ENCODE results near the gene CDA. TPM values are rescaled to one million over a fixed set of nuclear protein-coding genes. Genes with fewer than 3 reads are reported as not detected.

The CDA gene
- total and polyA plus RNA-seq, 9 of the 15 experiments (the other 6 are each of a cell fraction or from before 2014, with no cell fraction given), result not detected

DNA sequence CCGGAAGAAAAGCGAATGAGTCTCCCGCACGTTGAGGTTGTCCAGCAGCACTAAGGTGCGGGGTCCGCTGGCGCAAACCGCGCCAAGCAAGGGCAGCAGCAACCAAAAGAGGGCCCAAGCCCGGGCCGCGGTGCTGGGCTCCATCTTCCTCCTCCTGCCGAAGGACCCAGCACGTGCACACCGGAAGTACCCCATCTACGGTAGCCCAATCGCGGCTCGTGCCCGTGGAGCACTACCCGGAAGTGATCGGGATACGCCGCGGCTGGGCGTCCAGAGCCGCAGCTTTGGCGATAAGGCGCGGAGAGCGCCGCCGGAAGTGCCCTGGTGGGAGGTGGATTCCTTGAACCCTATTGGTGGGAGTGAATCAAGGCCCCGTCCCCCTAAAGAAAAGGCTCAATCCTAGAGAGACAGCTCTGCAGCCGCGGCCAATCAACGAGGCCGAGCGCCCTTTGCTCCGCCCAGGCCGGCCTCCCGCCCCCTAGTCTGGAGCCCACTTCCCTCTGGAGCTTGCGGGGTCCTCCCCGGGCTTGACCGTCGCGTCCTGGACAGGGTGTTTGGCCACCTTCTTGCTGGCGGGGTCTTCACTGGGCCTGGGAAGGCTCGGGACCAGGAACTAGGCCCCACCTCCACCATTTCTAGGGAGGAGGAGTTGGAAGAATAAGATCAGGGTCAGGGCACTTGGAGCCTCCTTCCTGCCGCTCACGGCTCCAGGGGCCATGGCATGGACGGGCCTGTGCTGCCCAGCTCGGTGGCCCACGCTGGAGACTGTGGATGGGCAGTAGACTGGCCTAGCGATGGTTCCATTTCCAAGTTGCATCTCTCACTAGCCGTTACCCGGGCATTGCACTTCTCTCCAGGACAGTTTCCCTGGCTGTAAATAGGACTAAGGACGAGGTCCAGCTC lies 72.6 kb downstream of the CDA start, which contains the start of gene DDOST (continued):
- TF ChIP-seq, protein P1, sequence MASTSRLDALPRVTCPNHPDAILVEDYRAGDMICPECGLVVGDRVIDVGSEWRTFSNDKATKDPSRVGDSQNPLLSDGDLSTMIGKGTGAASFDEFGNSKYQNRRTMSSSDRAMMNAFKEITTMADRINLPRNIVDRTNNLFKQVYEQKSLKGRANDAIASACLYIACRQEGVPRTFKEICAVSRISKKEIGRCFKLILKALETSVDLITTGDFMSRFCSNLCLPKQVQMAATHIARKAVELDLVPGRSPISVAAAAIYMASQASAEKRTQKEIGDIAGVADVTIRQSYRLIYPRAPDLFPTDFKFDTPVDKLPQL (IDR thresholded peaks at IDR 0.05; ENCODE audit: extremely low read depth, insufficient read length), result no peak
- TF ChIP-seq CBFB (CRISPR knock-in tag; IDR thresholded peaks at IDR 0.05) (0 out of 2 replicates have a peak, but pooled peaks have one; percentile 43), ZNF780A (CRISPR knock-in tag; IDR thresholded peaks at IDR 0.05) (no peak), RAD21 (CRISPR knock-in tag; conservative IDR thresholded peaks at IDR 0.05 in 1 of 2, IDR thresholded peaks at IDR 0.05 in 1 of 2) (no peak), PCBP2 (IDR thresholded peaks at IDR 0.05; ENCODE audit: low read depth, low read length, poor library complexity, severe bottlenecking) (no peak), HCFC1 (IDR thresholded peaks at IDR 0.05; ENCODE audit: low read depth, low read length) (peak; percentile 81), ZNF77 (CRISPR knock-in tag; IDR thresholded peaks at IDR 0.05) (no peak), LCOR (CRISPR knock-in tag; IDR thresholded peaks at IDR 0.05) (peak; percentile 33; the same call in 1 of the 2 replicates), ZNF76 (CRISPR knock-in tag; IDR thresholded peaks at IDR 0.05; ENCODE audit: borderline replicate concordance) (no peak), RFX1 (IDR thresholded peaks at IDR 0.05) (no peak), CBX8 (IDR thresholded peaks at IDR 0.05; ENCODE audit: borderline replicate concordance, extremely low read depth, low read depth, low read length, poor library complexity, severe bottlenecking) (no peak), POLR2AphosphoS2 (IDR thresholded peaks at IDR 0.05; ENCODE audit: low read length) (0 out of 2 replicates have a peak, but pooled peaks have one; percentile 43), IFI16 (CRISPR knock-in tag; IDR thresholded peaks at IDR 0.05) (no peak), MAFF (IDR thresholded peaks at IDR 0.05; ENCODE audit: low read length) (no peak), SMC3 (conservative IDR thresholded peaks at IDR 0.05; ENCODE audit: insufficient read depth, low read depth, low read length) (no peak), MAFG (tag; conservative IDR thresholded peaks at IDR 0.05) (no peak), ZNF121 (CRISPR knock-in tag; conservative IDR thresholded peaks at IDR 0.05) (no peak), ZNF12 (CRISPR knock-in tag; IDR thresholded peaks at IDR 0.05) (no peak), EZH2 (IDR thresholded peaks at IDR 0.05; ENCODE audit: borderline replicate concordance, low read depth, low read length) (no peak)
- TF ChIP-seq, protein P2, sequence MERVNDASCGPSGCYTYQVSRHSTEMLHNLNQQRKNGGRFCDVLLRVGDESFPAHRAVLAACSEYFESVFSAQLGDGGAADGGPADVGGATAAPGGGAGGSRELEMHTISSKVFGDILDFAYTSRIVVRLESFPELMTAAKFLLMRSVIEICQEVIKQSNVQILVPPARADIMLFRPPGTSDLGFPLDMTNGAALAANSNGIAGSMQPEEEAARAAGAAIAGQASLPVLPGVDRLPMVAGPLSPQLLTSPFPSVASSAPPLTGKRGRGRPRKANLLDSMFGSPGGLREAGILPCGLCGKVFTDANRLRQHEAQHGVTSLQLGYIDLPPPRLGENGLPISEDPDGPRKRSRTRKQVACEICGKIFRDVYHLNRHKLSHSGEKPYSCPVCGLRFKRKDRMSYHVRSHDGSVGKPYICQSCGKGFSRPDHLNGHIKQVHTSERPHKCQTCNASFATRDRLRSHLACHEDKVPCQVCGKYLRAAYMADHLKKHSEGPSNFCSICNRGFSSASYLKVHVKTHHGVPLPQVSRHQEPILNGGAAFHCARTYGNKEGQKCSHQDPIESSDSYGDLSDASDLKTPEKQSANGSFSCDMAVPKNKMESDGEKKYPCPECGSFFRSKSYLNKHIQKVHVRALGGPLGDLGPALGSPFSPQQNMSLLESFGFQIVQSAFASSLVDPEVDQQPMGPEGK (CRISPR knock-in tag; IDR thresholded peaks at IDR 0.05; ENCODE audit: borderline replicate concordance), result no peak
- TF ChIP-seq, protein P3, sequence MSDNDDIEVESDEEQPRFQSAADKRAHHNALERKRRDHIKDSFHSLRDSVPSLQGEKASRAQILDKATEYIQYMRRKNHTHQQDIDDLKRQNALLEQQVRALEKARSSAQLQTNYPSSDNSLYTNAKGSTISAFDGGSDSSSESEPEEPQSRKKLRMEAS (CRISPR knock-in tag; IDR thresholded peaks at IDR 0.05), result peak; percentile 71
- TF ChIP-seq, protein P4, sequence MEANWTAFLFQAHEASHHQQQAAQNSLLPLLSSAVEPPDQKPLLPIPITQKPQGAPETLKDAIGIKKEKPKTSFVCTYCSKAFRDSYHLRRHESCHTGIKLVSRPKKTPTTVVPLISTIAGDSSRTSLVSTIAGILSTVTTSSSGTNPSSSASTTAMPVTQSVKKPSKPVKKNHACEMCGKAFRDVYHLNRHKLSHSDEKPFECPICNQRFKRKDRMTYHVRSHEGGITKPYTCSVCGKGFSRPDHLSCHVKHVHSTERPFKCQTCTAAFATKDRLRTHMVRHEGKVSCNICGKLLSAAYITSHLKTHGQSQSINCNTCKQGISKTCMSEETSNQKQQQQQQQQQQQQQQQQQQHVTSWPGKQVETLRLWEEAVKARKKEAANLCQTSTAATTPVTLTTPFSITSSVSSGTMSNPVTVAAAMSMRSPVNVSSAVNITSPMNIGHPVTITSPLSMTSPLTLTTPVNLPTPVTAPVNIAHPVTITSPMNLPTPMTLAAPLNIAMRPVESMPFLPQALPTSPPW (CRISPR knock-in tag; IDR thresholded peaks at IDR 0.05), result peak; percentile 67
- TF ChIP-seq, protein P5, sequence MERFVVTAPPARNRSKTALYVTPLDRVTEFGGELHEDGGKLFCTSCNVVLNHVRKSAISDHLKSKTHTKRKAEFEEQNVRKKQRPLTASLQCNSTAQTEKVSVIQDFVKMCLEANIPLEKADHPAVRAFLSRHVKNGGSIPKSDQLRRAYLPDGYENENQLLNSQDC (CRISPR knock-in tag; IDR thresholded peaks at IDR 0.05), result no peak
